NCI-H82 (cell line): ENCODE results near the gene PIF1.
"Not testable (repeated sequence)": the region's sequence is repeated elsewhere in the genome, so short reads cannot be mapped to it uniquely, and the experiment has no call there.

Experiments
- DNase-seq: peaks from one replicate; lab custom pipeline; 2025; lab: John Stamatoyannopoulos, UW

The PIF1 gene

DNA sequence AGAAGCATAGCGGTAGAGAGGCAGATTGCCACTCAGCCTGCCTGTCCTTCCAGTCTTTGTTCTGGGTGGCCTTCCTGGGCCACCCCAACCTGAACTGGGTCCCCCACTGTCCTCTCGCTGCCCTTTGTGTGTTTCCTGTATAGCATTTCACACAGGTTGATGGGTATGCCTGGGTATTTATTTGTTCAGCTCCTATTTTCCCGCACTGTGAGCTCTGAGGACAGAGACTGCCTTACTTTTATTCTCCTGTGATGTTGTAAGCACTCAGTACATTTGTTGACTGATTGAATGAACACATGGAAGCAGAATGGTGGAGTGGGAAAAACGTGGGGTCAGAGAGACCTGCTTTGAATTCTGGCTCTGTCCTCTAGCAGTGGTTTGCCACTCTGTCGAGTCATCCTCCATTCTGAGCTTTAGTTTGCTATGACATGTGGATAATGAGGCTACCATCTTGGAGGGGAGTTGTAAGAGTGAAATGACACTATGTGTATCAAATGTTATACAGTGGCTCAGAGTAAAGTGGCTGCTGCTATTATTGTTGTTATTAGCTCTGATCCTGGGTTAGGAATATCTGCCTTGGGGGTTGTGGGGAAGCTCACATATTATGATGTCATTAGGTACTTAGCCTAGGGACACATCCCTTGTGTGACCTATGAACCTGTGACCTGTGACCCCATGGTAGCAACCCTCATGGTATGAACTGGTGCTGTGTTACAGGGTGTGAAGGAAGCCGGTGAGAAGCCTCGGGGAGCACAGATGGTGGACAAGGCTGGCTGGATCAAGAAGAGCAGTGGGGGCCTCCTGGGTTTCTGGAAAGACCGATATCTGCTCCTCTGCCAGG lies 22.6 kb upstream of the PIF1 start:
- DNase-seq: no peak

DNA sequence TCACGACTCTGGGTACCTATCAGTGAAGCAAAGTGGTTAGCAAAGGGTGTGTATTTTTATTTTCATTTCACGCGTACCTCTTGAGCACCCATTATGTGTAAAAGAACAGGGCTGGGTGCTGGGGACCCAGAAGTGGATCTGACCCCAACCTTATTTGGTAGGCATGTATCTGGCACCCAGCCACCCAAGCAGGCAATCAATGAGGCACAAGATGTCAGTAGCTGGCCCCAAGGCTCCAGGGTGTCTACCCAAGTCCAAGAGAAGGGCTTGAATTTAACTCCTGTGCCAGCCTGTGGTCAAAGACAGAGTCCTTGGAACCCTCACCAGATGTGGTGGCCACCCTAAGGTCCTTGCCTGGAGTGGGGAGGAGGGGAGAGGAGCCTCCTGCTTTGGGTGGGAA lies 22.0 kb upstream of the PIF1 start:
- no peak for DNase-seq

DNA sequence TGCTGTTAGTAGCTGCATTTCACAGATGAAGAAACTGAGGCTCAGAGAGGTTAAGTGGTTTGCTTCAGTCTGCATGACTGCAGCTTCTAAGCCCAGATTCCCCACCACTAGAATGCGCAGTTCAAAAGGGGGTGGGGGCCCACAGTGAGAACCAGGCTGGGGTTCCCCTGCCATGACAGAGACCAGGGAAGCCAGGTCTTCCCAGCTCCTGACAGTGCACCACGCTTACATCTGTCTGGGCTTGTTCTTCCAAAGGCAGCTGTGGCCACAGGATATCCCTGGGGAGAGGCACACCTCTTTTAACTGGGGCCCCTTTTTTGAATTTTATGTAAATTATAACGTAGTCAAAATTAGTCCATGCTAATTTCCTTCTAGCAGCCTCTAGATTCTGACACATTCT lies 21.6 kb upstream of the PIF1 start:
- DNase-seq: no peak

DNA sequence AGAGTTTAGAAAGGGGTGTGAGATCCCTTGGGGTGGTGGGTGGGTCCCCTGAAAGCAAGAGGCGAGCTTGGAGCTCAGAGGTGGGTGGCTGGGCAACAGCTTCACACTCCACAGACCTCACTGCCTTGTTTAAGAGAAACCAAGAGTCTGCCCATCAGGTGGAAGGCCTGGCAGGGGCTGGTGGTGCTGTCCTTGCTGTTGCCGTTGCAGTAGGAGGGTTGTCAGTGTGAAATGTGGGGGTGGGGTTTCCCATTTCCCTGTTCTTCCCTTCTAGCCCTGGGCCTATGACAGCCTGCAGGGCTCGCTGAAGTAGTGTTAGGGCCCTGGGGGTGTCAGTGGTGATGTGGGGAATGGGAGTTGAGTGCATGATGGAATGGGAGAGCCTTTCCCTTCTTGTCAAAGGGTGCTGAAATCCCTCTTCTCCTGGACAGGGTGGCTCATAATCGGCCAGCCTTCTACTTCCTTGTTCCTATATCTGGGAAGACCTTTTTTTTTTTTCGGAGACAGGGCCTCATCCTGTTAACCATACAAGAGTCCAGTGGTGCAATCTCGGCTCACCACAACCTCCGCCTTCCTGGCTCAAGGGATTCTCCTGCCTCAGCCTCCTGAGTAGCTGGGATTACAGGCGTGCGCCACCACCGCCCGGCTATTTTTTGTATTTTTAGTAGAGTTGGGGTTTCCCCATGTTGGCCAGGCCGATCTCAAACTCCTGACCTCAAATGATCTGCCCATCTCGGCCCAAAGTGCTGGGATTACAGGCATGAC lies 20.6 kb upstream of the PIF1 start:
- no peak for DNase-seq

DNA sequence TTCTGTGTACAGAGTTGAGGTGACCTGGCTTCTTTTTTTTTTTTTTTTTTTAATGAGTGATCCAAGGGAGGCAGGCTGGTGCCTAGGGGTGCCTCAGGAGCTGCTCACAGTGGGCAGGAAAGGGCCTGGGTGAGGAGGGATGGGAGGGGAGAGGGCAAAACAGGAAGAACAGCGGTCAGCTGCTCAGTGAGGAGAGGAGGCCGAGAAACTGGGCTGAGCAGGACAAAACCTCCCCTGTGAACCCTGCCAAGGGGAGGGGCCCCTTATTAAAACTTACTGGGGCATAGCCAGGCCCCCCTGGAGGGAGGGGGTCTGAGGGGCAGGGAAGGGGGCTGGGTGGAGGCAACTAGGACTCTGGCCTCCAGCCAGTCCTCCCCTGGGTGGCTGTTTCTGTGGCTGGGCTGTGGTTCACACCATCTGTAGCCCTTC lies 19.8 kb upstream of the PIF1 start:
- DNase-seq: no peak

DNA sequence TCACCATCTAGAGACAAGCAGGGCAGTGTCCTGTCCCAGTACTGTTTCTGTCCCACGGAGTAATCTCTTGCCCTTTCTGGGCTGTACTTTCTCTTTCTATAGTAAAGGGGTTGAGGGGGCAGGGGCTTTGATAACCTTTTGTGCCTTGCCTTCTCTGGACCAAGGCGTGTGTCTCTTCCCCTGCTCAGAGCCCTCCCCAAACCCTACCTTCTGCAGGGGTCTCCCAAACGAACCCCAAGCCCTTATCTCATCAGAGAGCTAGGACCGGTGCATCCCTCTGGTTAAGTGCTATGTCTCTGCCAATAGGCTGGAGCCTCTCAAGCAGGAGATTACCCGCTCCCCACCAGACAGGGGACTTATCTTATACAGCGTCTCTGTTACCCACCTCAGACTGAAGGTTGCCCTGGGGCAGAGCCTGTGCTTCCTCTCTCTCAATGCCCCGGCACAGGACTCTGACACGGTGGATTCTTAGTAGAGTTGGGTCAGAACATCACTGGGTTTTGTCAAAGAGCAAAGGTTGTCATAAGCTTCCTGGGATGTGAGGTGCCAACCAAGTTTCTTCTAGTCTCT lies 19.2 kb upstream of the PIF1 start:
- DNase-seq: peak; percentile 62

DNA sequence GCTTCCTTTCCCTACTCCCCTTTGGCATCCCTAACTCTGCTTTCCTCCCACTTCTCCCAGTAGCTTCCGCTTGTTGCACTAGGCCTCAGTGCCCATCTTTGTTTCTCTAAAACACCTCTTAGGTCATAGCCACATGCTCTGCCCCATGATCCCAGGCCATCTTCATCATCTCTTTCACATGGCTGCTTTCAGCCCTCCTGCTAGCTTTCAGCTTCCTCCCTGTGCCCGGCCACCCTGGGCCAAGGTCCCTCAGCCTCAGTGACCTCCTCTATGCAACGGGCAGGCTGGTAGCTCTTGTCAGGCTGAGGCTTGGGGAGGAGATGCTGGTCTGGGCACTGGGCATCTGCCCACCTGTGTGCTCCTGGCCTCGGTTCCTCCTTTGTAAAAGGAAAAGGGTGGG lies 18.5 kb upstream of the PIF1 start:
- no peak for DNase-seq

DNA sequence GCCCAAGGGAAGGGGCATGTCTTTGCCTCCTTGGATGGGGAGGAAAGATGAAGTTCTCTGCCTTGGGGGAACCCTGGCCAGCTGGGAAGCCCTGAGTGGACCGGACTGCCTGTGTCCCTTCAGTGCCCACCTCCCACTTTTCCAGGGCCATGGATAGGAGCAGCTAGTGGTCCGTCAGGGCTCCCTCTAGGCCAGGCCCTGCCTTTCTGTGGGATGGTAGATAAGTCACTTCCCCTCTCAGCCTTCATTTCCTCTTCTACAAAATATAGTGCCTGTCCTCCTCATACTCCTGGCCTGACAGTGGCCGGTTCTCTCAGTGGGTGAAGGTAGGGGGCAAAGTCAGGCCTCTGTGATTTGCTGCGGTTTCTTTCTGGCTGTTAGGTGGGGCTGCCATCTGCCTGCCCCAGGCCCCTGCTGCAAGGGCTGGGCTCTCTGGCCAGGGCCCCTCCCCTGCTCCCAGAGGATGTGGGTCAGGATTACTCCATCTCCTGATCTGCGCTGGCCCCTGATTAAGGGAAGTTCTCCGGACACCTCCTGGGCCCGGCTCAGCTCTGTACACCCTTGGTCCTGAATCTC lies 17.6 kb upstream of the PIF1 start:
- peak; percentile 67 for DNase-seq

DNA sequence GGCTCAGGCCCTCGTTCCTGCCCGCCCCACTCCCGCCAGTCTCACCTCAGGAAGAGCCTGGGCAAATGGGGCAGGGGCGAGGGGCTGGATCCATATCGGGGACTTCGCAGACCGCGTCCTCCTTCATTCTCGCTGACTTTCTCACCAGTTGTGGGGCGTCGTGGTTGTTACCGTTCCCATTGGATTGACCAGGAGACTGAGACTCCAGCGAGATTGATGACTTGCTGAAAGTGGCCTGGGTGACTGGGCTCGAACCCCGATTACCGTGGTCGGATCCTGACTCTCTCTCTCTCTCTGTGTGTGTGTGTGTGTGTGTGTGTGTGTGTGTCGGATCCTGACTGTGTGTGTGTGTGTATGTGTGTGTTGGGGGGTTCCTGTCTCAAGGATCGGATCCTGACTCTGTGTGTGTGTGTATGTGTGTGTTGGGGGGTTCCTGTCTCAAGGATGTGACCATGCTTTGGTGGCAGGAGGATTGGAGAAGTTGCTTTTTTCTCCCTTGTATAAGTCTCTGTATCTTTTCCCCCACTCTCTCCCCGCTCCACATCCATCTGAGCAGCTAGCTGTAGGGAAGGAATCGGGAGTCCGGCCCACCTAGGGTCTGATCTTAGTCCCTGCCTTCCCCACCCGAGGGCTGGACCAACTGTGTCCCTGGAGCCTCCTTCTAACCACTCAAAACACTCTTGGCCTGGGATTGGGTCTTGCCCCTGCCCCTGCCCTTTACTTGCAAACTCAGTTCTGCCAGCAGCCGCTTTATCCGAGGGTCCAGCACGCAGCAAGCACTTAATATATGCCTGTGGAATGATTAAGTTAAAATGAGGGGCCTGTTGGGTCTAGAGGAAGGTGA lies 16.9 kb upstream of the PIF1 start:
- DNase-seq: peak; percentile 56

DNA sequence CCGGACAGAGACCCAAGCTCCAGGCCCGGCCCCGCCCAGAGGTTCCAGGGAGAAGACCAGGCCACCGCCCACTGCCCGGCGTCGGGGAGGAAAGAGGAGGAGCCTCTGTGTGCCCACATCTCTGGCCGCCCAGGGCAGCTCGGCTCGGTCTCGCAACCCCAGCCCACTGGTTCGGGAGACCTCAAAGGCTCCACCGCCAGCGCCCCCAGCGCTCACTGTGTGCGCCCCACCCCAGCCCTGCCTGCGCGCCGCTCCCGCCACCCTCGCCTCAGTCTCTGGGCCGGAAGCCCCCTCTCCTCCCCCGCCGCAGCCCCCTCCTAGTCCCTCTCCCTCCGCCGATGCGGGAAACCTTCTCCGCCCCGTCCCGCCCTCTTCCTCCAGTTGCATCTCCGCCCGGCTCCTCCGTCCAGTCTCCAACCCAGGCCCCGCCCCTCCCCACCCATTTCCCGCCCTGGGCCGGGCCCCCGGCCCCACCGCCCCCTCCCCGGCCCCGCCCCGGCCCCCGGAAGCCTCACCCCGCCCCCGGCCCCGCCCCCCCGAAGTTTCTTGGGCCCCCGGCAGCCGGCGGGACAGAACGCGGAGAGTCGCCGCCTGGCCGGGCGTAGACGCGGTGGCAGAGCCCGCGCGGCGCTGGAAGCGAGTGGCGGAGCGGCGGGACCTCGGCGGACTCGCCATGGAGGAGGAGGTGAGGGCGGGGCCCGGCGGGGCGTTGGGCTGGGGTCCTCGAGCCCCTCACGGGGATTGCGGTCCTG lies 16.1 kb upstream of the PIF1 start, which contains the start of gene PLEKHO2:
PLEKHO2 (plus strand) TSS at position 572 of the 752 bp plus-strand sequence; CDS start at position 674, 102 bp downstream.
- DNase-seq: peak; percentile 98

DNA sequence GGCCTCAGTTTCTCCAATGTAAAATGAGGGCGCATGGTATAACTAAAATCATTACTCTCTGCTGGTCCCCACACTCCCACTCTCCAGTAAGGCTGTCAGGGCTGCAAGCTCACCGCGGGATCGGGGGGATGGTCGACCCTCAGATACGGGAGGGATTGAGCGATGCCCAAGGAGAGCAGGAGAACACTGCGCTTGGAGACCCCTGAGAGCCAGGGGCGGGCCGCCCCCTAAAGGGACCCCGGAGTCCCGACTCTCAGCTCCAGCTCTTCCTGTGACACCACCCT lies 15.6 kb upstream of the PIF1 start:
- no peak for DNase-seq

DNA sequence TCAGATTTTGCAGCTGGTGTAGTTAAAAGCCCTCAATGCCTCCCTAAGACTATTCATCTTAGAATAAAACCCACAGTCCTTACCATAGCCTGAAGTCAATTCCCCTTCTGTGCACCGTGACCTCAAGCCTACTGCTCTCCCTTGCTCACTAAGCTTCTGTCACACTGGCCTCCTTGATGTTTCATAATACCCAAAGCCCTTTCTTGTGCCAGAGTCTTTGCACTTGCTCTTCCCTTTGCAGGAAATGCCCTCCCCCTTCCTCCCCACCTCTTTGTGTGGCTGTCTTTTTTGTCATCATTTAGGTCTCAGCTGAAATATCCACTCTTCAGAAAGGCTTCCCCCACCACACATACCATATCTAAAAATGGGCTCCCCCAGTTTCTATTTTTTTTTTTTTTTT lies 12.1 kb upstream of the PIF1 start:
- no peak for DNase-seq

DNA sequence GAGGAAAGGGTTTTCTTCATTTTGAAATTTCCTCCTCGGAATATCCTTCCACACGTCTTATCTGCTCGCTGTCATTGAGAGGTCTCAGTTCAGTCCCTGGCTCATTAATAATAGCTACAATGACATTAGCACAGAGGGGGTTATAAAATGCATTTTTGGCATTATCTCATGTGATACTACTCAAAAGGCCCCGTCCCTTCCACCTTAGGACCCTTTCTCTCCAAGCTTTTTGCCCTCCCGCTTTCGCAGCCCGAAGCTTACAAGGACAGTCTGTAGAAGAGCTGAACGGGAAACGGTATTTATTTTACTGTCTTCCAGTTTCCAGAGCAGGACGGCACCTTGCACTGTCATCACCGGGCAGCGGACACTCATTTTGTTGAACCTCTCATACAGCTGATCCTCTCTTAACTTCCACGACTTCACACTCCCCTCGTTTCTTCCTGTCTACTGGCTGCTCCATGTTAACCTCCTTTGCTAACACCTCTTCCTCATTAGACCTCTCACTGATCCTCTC lies 10.6 kb upstream of the PIF1 start:
- DNase-seq: no peak

DNA sequence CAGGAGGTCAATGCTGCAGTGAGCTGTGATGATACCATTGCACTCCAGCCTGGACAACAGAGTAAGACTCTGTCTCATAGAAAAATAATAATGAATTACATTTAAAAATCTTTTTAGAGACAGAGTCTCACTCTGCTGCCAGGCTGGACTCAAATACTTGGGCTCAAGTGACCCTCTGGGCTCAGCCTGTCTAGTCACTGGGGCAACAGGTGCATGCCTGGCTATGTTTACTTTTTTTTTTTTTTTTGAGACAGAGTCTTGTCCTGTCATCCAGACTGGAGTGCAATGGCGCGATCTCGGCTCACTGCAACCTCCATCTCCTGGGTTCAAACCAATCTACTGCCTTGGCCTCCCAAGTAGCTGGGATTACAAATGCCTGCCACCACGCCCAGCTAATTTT lies 8.2 kb upstream of the PIF1 start:
- no peak for DNase-seq

DNA sequence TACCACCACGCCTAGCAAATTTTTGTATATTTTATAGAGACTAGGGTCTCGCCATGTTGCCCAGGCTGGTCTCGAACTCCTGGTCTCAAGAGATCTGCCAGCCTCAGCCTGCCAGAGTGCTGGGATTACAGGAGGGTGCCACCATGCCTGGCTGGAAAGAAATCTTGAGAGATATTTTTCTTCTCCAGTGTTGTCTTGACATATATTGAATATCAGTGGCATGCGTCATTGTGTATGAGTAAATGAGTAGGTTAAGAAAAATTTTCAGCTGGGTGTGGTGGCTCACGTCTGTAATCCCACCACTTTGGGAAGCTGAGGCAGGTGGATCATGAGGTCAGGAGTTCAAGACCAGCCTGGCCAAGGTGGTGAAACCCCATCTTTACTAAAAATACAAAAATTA lies 3.5 kb upstream of the PIF1 start:
- DNase-seq: no peak

DNA sequence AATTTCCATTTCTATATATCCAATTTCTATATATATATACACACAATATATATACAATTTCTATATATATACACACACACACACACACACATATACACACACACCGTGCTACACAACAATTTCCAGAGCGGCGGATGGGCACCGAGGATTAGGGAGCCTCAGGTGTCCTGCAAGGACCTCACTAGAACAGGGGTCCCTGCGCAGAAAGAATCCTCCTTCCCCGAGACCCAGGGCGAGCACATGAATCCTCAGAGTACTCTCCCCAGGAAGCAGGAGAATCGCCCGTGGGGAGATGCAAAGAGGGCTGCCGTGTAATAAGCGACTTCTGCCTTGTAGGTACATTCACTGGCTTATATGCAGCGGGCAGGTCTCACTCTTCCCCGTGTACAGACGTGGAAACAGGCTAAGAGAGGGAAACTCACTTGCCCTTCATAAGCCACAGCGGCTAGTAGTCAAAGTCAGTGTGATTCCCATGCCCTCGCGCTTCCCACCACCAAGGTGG lies 467 bp downstream of the PIF1 start:
- peak; percentile 58 for DNase-seq

DNA sequence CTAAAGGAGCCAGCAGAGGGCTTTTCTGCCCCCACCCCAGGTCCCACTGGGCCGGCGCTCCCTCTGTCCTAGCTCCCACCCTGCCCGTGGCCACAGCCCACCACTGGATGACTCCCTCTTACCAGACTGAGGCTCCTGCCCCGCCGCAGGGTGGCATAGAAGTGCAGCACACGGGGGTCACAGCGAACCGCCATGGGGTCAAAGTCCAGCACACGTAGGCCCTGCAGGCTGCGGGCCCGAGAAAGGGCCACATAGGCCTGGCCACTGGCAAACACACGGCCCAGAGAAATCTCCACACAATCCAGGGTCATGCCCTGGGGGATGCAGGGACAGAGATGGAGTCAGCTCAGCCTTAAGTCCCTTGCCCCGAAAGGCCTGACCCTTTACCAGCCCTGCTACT lies 9.0 kb downstream of the PIF1 start:
- DNase-seq: no peak

DNA sequence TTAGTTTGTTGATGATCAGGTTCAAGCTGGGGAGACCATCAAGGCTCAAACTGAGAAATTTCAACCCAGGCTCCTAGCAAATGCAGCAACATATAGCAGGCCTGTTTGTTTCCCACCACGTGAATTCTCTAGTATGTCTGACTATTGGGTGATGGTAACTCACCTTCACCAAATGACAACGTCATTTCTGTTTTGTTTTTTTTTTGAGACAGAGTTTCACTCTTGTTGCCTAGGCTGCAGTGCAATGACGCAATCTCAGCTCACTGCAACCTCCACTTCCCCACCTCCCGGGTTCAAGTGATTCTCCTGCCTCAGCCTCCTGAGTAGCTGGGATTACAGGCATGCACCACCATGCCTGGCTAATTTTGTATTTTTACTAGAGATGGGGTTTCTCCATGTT lies 10.5 kb downstream of the PIF1 start:
- not testable (repeated sequence) for DNase-seq

DNA sequence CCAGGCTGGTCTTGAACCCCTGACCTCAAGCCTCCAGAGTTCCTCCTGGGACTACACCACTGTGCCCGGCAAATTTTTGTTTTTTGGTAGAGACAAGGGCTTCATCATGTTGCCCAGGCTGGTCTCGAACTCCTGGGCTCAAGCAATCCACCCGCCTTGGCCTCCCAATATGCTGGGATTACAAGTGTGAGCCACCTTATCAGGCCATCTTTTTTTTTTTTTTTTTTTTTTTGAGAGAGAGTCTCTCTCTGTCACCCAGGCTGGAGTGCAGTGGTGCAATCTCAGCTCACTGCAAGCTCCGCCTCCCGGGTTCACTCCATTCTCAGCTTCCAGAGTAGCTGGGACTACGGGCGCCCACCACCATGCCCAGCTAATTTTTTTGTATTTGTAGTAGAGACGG lies 11.2 kb downstream of the PIF1 start:
- DNase-seq: not testable (repeated sequence)

DNA sequence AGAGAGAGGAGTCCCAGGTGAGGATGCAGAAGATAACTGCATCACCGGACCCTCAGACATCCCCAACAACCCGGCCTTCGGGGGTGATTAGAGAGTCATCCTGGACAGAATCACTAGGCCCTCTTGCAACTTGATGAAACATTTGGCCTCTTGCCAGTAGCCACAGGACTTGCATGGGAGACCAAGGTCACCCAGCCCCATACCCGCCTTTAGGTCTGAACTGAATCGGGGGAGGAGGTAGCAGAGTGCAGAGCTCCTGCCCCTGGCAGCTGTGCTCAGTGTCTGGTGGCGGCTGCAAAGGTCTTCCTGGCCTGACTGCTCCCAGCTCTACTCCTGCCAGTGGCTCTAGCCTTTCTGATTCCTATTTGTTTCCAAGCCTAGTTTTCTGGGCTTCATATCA lies 12.4 kb downstream of the PIF1 start:
- DNase-seq: peak; percentile 48
